HEK293 (cell line): ENCODE data around the gene ZNF687.

Experiments
- KLF16 ChIP-seq: fragments of 450-650 bp; formaldehyde crosslinking; IDR thresholded peaks from 2 replicates; pipeline ENCODE4 v1.5.1; 2017; ENCODE audit warnings: missing biosample characterization, missing genetic modification characterization
- REPIN1 ChIP-seq: fragments of 450-650 bp; formaldehyde crosslinking; IDR thresholded peaks from 2 replicates; pipeline ENCODE4 v1.5.1; 2017; ENCODE audit warnings: missing biosample characterization, missing genetic modification characterization, low read depth
- ZBTB8A ChIP-seq: fragments of 450-650 bp; formaldehyde crosslinking; IDR thresholded peaks from 2 replicates; pipeline ENCODE4 v1.5.1; 2016; ENCODE audit warnings: missing biosample characterization, missing genetic modification characterization
- ZFHX2 ChIP-seq: fragments of 450-650 bp; formaldehyde crosslinking; conservative IDR thresholded peaks from 2 replicates; pipeline ENCODE4 v1.5.1; 2016; ENCODE audit warnings: missing biosample characterization, missing genetic modification characterization
- ZIC2 ChIP-seq: fragments of 450-650 bp; formaldehyde crosslinking; IDR thresholded peaks from 2 replicates; pipeline ENCODE4 v1.5.1; 2016; ENCODE audit warnings: missing biosample characterization, missing genetic modification characterization
- ZNF112 ChIP-seq: fragments of 450-650 bp; formaldehyde crosslinking; IDR thresholded peaks from 2 replicates; pipeline ENCODE4 v1.5.0; 2017; ENCODE audit warnings: missing biosample characterization, missing genetic modification characterization
- ZNF157 ChIP-seq: fragments of 450-650 bp; formaldehyde crosslinking; IDR thresholded peaks from 2 replicates; pipeline ENCODE4 v1.5.1; 2016; ENCODE audit warnings: missing biosample characterization, missing genetic modification characterization
- ZNF174 ChIP-seq: fragments of 450-650 bp; formaldehyde crosslinking; IDR thresholded peaks from 2 replicates; pipeline ENCODE4 v1.5.0; 2017; ENCODE audit warnings: missing biosample characterization, mild to moderate bottlenecking, missing genetic modification characterization
- ZNF202 ChIP-seq: fragments of 450-650 bp; formaldehyde crosslinking; IDR thresholded peaks from 2 replicates; pipeline ENCODE4 v1.5.1; 2016; ENCODE audit warnings: missing biosample characterization, missing genetic modification characterization, borderline replicate concordance
- ZNF223 ChIP-seq: fragments of 450-650 bp; formaldehyde crosslinking; IDR thresholded peaks from 2 replicates; pipeline ENCODE4 v1.5.1; 2016; ENCODE audit warnings: missing biosample characterization, missing genetic modification characterization
- ZNF24 ChIP-seq: fragments of 450-650 bp; formaldehyde crosslinking; IDR thresholded peaks from 2 replicates; pipeline ENCODE4 v1.5.1; 2016; ENCODE audit warnings: missing biosample characterization, missing genetic modification characterization
- ZNF366 ChIP-seq: fragments of 450-650 bp; formaldehyde crosslinking; conservative IDR thresholded peaks from 2 replicates; pipeline ENCODE4 v1.5.1; 2016; ENCODE audit warnings: missing biosample characterization, missing genetic modification characterization
- ZNF37A ChIP-seq: fragments of 450-650 bp; IDR thresholded peaks from 2 replicates; pipeline ENCODE4 v1.5.1; 2018; ENCODE audit warnings: missing biosample characterization, missing genetic modification characterization
- ZNF394 ChIP-seq: fragments of 450-650 bp; formaldehyde crosslinking; IDR thresholded peaks from 2 replicates; pipeline ENCODE4 v1.5.1; 2016; ENCODE audit warnings: missing biosample characterization, missing genetic modification characterization, mild to moderate bottlenecking, moderate library complexity, borderline replicate concordance
- ZNF404 ChIP-seq: fragments of 450-650 bp; formaldehyde crosslinking; IDR thresholded peaks from 2 replicates; pipeline ENCODE4 v1.5.1; 2017; ENCODE audit warnings: missing biosample characterization, missing genetic modification characterization
- ZNF514 ChIP-seq: fragments of 450-650 bp; formaldehyde crosslinking; IDR thresholded peaks from 2 replicates; pipeline ENCODE4 v1.5.1; 2016; ENCODE audit warnings: missing biosample characterization, missing genetic modification characterization
- ZNF561 ChIP-seq: fragments of 450-650 bp; IDR thresholded peaks from 2 replicates; pipeline ENCODE4 v1.5.1; 2018; ENCODE audit warnings: missing biosample characterization, missing genetic modification characterization, borderline replicate concordance
- ZNF785 ChIP-seq: fragments of 450-650 bp; formaldehyde crosslinking; IDR thresholded peaks from 2 replicates; pipeline ENCODE4 v1.5.1; 2016; ENCODE audit warnings: missing biosample characterization, missing genetic modification characterization
- ZNF830 ChIP-seq: fragments of 450-650 bp; IDR thresholded peaks from 2 replicates; pipeline ENCODE4 v1.5.0; 2018; ENCODE audit warnings: missing biosample characterization, missing genetic modification characterization, low read depth, mild to moderate bottlenecking, moderate library complexity
- ZSCAN16 ChIP-seq: fragments of 450-650 bp; formaldehyde crosslinking; IDR thresholded peaks from 2 replicates; pipeline ENCODE4 v1.5.1; 2016; ENCODE audit warnings: missing biosample characterization, missing genetic modification characterization
- TF ChIP-seq, protein P1 (sequence below): fragments of 450-650 bp; formaldehyde crosslinking; IDR thresholded peaks from 2 replicates; pipeline ENCODE4 v1.5.1; 2016; ENCODE audit warnings: missing biosample characterization, missing genetic modification characterization, low read depth
- TF ChIP-seq, protein P2 (sequence below): fragments of 450-650 bp; formaldehyde crosslinking; IDR thresholded peaks from 2 replicates; pipeline ENCODE4 v1.5.1; 2017; ENCODE audit warnings: missing biosample characterization, missing genetic modification characterization
- TF ChIP-seq, protein P3 (sequence below): fragments of 450-650 bp; formaldehyde crosslinking; IDR thresholded peaks from 2 replicates; pipeline ENCODE4 v1.5.1; 2016; ENCODE audit warnings: missing biosample characterization, missing genetic modification characterization
- TF ChIP-seq, protein P4 (sequence below): fragments of 450-650 bp; formaldehyde crosslinking; IDR thresholded peaks from 2 replicates; pipeline ENCODE4 v1.5.1; 2016; ENCODE audit warnings: missing biosample characterization, missing genetic modification characterization
- TF ChIP-seq, protein P5 (sequence below): fragments of 450-650 bp; formaldehyde crosslinking; IDR thresholded peaks from 2 replicates; pipeline ENCODE4 v1.5.1; 2016; ENCODE audit warnings: missing biosample characterization, missing genetic modification characterization
- TF ChIP-seq, protein P6 (sequence below): fragments of 450-650 bp; formaldehyde crosslinking; IDR thresholded peaks from 2 replicates; pipeline ENCODE4 v1.5.1; 2016; ENCODE audit warnings: missing biosample characterization, missing genetic modification characterization

The ZNF687 gene

DNA sequence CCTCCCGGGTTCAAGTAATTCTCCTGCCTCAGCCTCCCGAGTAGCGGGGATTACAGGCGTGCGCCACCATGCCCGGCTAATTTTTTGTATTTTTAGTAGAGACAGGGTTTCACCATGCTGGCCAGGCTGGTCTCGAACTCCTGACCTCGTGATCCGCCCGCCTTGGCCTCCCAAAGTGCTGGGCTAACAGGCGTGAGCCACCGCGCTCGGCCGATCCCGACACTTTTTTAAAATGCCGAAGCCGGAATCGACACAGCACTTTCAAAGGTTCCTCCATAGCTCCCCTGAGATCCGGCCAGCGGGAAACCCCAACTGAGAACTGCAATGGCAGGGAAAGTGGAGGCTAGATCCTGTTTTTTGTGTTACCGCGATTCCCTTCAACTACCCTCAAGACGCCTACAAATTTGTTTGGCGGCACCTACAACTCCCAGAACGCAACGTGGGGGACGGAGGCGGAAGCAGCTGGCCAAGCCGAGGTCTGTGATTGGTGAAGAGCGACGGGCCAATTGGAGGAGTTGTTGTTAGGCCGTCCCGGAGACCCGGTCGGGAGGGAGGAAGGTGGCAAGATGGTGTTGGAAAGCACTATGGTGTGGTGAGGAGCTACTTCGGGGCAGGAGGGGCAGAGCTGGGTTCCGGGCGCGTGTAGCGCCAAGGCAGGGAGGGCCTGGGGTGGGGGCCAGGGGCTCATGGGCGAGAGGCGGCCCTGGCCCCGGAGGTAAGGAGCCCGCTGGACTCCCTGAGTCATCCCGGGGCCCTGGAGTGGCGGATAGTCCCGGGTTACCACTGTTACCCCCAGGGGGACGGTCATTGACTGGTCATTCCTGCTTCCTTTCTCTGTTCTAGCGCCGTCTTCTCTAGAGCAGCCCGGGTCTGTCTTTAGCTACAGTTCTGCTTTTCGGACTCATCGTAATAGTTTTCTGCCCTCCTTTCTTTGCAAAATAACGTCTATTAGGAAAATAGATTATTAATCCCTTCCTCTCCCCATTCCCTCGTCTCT, 27.6 kb upstream of the ZNF687 start, which contains the start of gene PSMD4 (continued):
- TF ChIP-seq ZNF785 (tag by site-specific recombination) (peak; percentile 84; the same call in 1 of the 2 replicates), ZNF223 (tag by site-specific recombination) (no peak), ZNF830 (no peak), ZNF404 (no peak), ZNF561 (tag by site-specific recombination) (peak; percentile 11; the same call in 1 of the 2 replicates), ZFHX2 (tag by site-specific recombination) (peak; percentile 86), ZSCAN16 (tag by site-specific recombination) (no peak), ZNF24 (no peak), ZNF37A (tag by site-specific recombination) (no peak), ZNF112 (tag by site-specific recombination) (no peak), ZNF174 (no peak), ZNF514 (no peak), KLF16 (0 out of 2 replicates have a peak, but pooled peaks have one; percentile 55), ZNF202 (no peak), ZBTB8A (tag by site-specific recombination) (no peak), ZNF366 (tag by site-specific recombination) (peak; percentile 65), REPIN1 (tag by site-specific recombination) (no peak), ZNF394 (tag by site-specific recombination) (peak; percentile 50; the same call in 1 of the 2 replicates), ZIC2 (peak; percentile 4; the same call in 1 of the 2 replicates), ZNF157 (no peak)
- TF ChIP-seq, protein P1, sequence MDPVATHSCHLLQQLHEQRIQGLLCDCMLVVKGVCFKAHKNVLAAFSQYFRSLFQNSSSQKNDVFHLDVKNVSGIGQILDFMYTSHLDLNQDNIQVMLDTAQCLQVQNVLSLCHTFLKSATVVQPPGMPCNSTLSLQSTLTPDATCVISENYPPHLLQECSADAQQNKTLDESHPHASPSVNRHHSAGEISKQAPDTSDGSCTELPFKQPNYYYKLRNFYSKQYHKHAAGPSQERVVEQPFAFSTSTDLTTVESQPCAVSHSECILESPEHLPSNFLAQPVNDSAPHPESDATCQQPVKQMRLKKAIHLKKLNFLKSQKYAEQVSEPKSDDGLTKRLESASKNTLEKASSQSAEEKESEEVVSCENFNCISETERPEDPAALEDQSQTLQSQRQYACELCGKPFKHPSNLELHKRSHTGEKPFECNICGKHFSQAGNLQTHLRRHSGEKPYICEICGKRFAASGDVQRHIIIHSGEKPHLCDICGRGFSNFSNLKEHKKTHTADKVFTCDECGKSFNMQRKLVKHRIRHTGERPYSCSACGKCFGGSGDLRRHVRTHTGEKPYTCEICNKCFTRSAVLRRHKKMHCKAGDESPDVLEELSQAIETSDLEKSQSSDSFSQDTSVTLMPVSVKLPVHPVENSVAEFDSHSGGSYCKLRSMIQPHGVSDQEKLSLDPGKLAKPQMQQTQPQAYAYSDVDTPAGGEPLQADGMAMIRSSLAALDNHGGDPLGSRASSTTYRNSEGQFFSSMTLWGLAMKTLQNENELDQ (tag by site-specific recombination): no peak
- TF ChIP-seq, protein P2, sequence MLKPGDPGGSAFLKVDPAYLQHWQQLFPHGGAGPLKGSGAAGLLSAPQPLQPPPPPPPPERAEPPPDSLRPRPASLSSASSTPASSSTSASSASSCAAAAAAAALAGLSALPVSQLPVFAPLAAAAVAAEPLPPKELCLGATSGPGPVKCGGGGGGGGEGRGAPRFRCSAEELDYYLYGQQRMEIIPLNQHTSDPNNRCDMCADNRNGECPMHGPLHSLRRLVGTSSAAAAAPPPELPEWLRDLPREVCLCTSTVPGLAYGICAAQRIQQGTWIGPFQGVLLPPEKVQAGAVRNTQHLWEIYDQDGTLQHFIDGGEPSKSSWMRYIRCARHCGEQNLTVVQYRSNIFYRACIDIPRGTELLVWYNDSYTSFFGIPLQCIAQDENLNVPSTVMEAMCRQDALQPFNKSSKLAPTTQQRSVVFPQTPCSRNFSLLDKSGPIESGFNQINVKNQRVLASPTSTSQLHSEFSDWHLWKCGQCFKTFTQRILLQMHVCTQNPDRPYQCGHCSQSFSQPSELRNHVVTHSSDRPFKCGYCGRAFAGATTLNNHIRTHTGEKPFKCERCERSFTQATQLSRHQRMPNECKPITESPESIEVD (tag by site-specific recombination): no peak
- TF ChIP-seq, protein P3, sequence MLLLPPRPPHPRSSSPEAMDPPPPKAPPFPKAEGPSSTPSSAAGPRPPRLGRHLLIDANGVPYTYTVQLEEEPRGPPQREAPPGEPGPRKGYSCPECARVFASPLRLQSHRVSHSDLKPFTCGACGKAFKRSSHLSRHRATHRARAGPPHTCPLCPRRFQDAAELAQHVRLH (tag by site-specific recombination): peak; percentile 89
- TF ChIP-seq, protein P4, sequence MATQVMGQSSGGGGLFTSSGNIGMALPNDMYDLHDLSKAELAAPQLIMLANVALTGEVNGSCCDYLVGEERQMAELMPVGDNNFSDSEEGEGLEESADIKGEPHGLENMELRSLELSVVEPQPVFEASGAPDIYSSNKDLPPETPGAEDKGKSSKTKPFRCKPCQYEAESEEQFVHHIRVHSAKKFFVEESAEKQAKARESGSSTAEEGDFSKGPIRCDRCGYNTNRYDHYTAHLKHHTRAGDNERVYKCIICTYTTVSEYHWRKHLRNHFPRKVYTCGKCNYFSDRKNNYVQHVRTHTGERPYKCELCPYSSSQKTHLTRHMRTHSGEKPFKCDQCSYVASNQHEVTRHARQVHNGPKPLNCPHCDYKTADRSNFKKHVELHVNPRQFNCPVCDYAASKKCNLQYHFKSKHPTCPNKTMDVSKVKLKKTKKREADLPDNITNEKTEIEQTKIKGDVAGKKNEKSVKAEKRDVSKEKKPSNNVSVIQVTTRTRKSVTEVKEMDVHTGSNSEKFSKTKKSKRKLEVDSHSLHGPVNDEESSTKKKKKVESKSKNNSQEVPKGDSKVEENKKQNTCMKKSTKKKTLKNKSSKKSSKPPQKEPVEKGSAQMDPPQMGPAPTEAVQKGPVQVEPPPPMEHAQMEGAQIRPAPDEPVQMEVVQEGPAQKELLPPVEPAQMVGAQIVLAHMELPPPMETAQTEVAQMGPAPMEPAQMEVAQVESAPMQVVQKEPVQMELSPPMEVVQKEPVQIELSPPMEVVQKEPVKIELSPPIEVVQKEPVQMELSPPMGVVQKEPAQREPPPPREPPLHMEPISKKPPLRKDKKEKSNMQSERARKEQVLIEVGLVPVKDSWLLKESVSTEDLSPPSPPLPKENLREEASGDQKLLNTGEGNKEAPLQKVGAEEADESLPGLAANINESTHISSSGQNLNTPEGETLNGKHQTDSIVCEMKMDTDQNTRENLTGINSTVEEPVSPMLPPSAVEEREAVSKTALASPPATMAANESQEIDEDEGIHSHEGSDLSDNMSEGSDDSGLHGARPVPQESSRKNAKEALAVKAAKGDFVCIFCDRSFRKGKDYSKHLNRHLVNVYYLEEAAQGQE (tag by site-specific recombination): peak; percentile 83
- TF ChIP-seq, protein P5, sequence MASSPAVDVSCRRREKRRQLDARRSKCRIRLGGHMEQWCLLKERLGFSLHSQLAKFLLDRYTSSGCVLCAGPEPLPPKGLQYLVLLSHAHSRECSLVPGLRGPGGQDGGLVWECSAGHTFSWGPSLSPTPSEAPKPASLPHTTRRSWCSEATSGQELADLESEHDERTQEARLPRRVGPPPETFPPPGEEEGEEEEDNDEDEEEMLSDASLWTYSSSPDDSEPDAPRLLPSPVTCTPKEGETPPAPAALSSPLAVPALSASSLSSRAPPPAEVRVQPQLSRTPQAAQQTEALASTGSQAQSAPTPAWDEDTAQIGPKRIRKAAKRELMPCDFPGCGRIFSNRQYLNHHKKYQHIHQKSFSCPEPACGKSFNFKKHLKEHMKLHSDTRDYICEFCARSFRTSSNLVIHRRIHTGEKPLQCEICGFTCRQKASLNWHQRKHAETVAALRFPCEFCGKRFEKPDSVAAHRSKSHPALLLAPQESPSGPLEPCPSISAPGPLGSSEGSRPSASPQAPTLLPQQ: peak; percentile 73
- TF ChIP-seq, protein P6, sequence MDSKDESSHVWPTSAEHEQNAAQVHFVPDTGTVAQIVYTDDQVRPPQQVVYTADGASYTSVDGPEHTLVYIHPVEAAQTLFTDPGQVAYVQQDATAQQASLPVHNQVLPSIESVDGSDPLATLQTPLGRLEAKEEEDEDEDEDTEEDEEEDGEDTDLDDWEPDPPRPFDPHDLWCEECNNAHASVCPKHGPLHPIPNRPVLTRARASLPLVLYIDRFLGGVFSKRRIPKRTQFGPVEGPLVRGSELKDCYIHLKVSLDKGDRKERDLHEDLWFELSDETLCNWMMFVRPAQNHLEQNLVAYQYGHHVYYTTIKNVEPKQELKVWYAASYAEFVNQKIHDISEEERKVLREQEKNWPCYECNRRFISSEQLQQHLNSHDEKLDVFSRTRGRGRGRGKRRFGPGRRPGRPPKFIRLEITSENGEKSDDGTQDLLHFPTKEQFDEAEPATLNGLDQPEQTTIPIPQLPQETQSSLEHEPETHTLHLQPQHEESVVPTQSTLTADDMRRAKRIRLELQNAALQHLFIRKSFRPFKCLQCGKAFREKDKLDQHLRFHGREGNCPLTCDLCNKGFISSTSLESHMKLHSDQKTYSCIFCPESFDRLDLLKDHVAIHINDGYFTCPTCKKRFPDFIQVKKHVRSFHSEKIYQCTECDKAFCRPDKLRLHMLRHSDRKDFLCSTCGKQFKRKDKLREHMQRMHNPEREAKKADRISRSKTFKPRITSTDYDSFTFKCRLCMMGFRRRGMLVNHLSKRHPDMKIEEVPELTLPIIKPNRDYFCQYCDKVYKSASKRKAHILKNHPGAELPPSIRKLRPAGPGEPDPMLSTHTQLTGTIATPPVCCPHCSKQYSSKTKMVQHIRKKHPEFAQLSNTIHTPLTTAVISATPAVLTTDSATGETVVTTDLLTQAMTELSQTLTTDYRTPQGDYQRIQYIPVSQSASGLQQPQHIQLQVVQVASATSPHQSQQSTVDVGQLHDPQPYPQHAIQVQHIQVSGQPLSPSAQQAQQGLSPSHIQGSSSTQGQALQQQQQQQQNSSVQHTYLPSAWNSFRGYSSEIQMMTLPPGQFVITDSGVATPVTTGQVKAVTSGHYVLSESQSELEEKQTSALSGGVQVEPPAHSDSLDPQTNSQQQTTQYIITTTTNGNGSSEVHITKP (tag by site-specific recombination): no peak
